Measurements from ENCODE around the gene PLA2G6.
"Not testable (repeated sequence)": the region's sequence is repeated elsewhere in the genome, so short reads cannot be mapped to it uniquely, and the experiment has no call there.

PLA2G6 gene

DNA sequence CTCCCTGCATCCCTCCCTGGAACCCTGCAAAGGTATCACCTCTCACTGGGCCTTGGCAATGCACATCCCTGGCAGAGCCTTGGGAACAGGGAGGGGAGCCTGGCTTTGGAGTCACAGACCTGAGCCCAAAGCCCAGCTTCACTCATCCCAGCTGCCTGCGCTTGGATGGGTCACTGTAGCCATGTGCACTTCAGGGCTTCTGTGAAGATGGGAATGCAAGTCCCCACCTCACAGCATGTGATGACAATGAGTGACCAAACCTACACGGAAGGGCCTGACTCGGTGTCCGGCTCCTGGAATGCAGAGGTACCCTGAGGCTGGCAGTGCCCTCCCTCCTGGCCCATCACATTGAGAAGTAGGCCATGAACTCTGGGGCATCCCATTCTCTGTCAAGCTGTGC lies 48.3 kb downstream of the PLA2G6 start:
- DNase-seq (ENCODE audit: low read depth in 2 of 2) = no peak

DNA sequence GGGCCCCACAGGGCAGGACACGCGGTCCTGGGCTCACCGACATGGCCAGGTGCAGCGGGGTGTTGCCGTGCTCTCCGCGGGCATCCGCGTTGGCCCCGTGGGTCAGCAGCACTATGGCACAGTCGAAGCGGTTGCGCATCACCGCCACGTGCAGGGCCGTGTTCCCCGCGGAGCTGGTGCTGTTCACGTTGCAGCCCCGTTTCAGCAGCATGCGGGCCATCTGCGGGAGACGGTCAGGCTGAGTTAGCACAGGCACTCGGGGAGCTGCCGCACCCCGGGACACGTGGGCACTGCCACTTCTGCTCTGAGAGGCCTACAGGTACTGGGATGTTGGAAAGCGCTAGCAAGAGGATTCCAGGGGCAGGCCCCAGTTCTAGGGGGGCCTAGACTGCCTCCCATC lies 48.8 kb downstream of the PLA2G6 start:
- no peak for DNase-seq (ENCODE audit: low read depth in 2 of 2)

DNA sequence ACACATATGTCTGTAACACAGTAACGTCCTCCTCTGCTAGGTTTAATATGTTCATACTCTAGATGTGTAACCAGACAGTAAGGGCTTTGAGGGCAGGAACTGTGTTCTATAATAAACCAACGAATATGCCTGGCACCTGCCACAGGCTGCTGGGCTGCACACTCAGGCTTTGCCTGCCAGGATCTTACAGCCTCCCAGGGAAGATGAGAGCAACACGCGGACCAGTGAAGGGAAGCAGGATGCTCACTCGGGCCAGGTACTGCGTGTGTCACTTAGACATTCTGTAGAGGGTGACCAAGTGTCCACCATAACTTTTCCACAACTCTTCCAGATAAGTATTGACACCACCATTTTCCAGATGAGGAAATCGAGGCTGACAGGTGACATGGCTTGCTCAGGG lies 49.5 kb downstream of the PLA2G6 start:
- DNase-seq (ENCODE audit: low read depth in 2 of 2) = no peak

DNA sequence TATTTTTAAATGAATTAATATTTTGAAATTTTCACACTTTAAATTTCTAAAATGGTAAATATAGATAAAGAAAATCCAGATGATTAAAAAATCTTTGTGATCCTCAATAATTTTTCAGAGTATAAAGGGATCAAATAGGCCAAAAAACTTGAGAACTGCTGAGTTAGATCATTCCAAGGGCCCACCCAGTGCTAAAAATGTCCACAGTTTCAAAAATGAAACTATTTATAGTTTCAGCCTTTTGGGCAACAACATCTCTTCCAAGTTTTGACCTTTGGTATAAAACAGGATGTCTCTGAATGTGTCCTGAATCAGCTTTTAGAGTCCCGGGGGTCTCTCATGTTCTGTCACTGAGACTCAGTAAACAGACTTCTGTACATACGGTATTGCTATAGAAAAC lies 50.2 kb downstream of the PLA2G6 start:
- no peak for DNase-seq (ENCODE audit: low read depth in 2 of 2)

DNA sequence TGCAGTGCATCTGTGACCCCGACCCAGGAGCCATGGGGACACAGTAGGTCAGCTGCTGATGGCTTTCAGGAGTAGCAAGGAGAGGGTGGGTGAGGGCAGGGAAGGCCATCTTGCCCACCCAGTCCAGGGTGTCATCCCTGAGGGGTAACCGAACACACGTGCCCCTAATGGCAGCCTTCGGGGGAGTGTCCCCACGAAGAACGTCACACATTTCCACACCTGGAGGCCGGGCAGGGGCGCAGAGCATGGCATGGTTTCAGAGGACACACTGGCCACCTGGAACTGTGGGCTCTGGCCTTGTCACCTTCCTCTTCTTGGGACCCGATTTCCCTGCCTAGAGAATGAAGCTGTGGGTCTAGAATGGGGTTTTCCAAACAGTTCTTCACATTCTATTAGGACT lies 51.8 kb downstream of the PLA2G6 start:
- no peak for DNase-seq (ENCODE audit: low read depth in 2 of 2)

DNA sequence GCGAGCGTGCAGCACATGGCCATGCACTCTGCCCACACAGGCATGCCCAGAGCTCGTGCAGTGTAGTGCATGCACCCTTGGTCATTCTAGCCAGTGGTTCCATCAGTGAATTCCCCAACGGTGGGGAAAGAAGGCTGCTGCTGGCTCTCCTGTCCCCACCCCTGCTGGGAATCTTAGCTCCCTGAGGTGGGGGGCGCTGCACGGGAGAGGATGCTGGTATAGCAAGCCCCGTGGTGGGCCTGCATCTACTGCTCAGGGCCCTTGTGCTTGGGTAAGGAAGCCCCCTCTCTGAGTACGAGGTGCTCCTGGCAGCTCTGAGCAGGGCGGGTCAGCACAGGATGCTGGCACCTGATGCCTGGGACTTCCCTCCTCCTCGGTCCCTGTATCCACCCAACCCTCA lies 52.6 kb downstream of the PLA2G6 start:
- DNase-seq (ENCODE audit: low read depth in 2 of 2) = no peak

DNA sequence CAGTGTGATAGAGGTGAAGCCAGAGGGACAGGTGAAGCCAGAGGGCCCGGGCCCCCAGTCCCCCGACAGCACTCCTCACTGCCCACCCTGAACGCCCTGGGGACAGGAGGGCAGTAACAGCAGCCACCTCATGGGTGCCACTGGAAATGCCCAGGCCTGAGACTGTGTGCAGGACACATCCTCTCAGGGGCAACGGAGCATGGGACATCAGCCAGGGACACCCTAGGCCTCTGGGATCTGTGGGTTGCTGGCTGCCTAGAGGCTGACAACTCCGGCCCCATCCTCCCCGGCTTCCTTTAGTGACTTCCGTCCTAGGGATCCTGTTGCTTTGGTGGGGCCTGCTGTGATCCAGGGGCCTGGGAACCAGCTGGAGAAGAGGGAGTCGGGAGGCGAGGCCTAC lies 53.8 kb downstream of the PLA2G6 start:
- DNase-seq (ENCODE audit: low read depth in 2 of 2) = no peak

DNA sequence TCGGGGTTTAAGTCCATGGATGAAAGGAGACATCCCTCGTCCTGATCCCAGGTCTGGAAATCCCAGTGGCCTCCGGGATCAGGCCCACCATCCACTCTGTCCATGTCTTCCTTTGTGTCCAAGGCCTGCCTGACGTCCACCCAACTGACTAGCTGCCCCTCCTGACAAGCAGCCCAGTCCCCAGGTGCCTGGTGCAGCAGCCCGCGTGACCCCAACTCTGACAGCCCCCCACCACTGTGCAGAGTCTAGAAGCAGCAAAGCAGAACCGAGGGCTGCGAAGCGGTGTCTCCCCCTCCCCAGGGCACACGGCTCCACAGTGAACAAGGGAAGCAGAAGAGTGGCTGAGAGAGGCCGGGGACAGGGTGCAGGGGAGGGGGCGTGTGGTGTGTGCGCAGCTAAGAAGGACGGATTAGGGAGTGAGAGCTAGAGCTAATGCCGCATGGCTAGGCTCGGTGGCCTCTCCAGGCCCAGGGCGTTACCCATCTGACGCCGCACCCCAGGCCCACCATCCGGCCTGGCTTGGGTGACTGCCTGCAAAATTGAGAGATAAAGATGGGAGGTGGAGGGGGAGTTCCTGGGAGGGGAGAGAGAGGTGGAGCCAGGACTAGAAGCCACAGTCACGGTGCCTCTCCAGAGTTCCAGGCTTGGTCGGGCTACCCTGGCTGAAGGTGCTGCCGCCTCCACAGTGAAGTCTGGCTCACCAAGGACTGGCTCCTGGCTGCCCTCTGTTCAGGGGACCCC lies 54.5 kb downstream of the PLA2G6 start:
- no peak for DNase-seq (ENCODE audit: low read depth in 2 of 2)

DNA sequence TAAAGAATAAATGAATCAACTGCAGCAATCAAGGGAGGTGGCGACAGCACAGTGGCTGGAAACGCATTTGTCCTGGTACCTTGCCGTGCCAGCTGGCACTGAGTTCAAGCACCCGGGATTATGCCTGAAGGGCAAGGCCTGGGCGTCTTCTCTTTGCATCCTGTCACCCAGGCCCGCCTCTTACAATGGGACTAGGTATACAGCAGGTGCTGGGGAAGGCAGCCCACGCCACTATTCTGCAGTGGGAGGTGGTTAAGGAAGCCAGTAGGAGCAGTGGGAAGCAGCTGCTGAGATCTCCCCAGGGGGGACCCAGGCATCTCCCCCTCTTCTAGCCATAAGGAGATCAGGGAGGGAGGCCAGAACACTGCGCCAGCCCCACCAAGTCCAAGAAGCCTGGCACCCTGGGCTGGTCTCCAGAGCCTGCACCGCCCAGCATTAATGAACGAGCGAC lies 55.9 kb downstream of the PLA2G6 start:
- no peak for DNase-seq (ENCODE audit: low read depth in 2 of 2)

DNA sequence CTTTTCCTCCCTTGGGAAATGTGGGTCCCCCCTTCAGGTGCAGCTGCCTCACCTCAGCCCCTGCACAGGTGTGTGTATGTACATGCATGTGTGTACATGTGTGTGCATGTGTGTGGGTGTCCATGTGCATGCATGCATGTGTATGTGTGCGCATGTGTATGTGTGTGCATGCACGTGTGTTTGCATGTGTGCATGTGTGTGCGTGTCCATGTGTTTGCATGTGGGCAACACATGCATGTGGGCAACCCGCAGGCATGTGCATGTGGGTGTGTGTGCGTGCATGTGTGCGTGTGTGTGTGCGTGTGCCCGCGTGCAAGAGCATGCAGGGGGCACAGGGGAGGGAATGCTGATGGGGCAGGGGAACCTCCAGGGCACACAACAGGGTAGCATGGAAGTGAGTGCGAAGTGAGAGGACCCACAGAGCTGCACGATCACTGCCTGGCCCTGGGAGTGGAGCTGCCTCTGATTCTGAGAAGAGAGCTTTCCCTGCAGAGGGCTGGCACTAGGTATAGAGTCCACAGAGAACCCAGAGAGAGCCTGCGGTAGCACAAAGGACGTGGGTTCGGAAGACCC lies 56.5 kb downstream of the PLA2G6 start:
- DNase-seq (ENCODE audit: low read depth in 2 of 2) = no peak

DNA sequence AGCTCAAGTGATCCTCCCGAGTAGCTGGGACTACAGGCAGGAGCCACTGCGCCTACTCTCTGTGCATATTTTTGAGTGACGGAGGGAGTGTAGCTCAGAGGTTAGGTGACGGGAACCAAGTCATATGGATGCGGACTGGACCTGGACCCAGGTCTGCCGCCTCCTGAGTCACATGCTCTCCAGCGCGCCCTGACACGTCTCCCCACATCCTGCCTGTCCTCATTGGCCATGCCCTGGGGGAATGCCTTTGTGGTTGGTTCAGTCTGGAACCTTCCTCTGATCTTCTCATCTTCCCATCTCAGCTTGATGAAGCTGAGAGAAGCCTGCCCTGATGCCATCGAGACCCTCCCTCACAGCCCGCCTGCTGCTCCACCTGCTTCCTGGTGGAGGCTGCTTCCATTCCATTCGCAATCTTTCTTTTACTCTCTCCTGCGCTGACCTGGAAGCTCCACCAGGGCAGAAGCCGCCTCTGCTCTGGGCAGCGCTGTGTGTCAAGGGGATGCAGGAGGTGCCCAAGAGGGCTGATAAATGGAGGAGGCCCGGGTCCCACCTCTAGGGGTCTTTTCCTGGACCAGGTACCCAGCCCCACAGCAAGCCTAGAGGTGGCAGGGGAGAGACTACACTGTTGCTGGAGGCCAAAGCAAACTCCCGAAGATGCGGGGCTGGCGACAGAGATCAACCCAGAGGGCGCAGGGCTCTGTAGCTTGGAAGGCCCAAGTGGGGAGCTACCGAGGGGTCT lies 57.2 kb downstream of the PLA2G6 start:
- DNase-seq (ENCODE audit: low read depth in 2 of 2) = no peak

DNA sequence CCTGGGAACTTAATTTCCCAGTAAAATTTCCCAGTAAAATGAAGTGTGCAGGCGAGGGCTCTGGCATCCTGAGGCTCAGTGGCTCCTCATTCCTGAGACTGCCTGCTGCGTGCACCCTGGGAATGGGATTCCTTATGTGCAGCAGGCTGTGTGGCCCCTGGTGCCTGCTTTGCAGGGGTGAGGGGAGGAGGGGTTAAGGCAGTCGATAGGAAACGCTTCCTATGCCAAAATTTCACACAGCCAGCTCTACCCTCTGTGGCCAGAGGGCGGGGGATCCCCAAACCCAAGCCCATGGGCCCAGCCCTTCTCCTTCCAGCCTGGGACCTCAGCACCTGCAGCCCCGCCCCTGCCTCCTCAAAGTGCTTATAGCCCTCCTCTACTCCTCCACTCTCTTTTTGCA lies 59.0 kb downstream of the PLA2G6 start:
- DNase-seq (ENCODE audit: low read depth in 2 of 2) = no peak

DNA sequence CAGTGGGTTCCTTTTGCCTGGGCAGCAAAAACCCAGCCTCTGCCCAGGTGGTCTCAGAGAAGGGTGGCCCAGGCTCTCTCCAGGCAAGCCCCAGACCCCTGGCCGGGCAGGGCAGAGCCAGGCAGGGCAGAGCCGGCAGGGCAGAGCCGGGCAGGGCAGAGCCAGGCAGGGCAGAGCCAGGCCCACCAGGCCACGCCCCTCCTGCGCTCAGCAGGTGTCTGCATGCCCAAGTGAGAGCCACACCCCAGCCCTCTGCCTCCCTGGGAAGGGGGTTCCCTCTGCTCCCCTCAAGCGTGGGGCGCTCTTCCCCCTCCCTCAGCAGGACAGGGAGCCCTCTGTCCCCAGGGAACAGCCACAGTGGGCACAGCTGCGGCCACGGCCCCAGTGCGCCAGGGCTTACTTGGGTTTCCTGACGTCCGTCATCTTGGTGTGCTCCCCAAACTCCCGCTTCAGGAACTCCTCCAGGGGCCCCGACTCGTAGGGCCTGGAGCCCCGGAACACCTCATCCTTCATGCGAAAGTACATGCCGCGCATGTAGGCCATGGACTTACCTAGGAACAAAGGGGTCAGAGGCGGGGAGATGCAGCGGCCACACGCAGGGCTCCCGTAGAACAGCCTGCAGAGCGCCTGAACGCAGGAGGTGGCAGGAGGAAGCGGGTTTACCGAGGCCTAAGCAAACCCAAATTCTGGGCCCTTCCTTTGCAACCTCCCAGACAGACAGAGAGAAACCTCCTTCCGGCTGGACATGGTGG lies 61.1 kb downstream of the PLA2G6 start:
- DNase-seq (ENCODE audit: low read depth in 2 of 2) = no peak

DNA sequence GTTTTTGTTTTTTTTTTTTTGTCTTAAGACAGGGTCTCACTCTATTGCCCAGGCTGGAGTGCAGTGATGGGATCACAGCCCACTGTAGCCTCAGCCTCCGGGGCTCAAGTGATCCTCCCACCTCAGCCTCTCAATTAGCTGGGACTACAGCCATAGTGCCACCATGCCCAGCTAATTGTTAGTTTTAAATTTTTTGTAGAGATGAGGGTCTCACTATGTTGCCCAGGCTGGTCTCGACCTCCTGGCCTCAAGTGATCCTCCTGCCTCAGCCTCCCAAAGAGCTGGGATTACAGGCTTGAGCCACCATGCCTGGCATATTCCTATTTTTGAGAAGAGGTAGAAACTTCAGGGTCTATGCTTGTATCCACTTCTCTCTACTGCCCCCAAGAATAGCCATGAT lies 62.9 kb downstream of the PLA2G6 start:
- not testable (repeated sequence) for DNase-seq (ENCODE audit: low read depth in 2 of 2)

DNA sequence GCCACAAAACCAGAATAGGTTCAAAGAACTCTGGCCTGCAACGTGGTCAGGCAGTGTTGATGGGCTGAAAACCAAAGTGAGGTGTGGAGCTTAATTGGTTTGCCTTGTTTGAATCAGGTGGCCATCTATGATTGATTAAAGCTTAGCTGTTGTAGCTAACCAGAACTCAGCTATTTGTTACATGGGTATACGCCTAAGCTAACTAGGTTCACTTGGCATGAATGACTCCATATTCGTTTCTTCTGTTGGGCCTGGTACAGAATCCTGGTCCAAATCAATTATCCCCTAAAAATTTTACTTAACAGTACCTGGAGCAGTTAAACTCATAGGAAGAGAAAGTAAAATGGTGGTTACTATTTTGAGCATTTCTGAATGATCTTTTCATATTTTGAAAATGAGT lies 63.4 kb downstream of the PLA2G6 start:
- DNase-seq (ENCODE audit: low read depth in 2 of 2) = no peak

DNA sequence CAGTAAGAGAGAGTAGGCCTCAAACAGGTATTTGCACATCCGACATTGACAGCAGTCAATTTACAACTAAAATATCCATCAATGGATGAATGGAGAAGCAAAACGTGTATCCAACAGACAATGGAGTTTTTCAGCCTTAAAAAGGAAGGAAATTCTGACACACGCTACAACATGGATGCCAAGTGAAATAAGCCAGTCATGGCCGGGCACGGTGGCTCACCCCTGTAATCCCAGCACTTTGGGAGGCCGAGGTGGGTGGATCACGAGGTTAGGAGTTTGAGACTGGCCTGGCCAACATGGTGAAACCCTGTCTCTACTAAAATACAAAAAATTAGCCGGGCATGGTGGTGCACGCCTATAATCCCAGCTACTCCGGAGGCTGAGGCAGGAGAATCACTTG lies 64.1 kb downstream of the PLA2G6 start:
- DNase-seq (ENCODE audit: low read depth in 2 of 2) = not testable (repeated sequence)

DNA sequence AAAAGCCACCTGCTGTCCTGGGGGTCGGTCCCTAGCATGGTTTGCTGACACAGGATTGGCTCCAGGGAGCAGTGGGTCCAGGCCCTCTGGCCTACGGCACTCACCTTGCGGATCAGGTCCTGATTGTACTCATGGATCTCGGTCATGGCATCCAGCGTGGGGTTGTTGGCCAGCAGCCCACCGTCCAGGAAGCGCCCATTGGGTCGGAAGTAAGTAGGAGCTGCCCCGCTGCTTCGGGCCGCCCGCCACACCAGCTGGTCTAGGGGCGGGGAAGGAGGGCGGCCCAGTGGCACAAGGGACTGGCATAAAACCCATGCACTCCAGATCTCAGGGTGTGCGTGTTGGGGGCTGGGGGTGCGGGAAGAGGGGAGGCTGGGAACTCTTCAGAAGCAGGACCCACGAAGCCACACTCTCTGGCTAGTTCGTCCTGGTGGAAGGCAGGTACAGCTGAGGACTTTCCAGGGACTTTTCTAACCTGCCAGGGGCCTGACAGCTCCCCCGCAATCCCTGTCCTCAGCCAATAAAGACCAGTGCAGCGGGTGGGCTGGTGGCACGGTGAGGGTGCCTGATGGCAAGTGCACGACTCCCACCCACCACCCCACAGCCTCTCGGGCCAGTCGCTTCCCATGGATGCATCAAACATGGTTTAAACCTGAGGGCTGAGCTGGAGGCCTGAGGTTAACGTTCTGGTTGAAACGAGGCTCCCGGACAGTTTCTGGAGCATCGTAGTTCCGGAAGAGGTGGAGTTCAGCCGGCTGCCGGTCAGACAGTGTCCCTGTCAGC lies 66.0 kb downstream of the PLA2G6 start:
- no peak for DNase-seq (ENCODE audit: low read depth in 2 of 2)

DNA sequence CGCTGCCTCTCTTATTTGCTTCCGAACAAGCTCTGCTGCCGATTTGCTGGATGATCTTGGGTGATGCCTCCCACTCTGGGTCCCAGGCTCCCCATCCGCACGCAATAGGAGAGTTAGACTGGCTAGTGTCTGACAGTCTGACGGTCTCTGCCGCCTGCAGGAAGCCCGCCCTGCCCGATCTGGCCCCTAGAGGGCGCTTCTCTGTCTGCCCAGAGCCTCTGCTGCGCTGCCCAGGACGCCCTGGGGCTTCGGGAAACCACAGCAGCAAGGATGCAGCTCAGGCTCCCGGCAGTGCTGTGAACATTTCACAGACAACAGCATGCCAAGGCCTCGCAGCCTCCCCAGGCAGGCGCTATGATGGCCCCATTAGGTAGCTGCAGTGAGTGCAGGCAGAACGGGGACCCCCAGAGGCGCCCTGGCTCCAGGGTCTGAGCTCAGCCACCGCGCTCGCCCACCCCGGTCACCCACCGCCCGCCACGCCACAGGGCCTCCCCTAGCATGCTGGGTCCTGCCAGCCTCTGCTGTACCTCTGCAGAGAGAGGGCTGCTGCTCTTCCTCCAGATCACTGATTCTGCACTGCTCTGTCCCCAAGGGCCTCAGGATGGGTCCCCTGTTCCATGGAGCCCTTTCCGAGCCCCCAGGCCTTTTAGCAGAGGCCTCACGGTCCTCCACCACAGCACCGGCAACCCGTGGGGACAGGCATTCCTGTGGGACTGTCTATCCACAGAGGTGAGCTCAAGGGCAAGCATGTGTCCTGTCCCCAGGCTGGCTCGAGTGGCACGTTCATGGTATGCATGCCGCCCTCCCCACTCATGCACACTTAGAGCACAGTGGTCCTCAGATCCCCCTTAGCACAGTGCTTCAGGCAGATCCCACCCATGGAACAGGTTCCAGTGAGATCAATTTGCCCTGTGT lies 66.9 kb downstream of the PLA2G6 start:
- peak; percentile 74 to 81 for DNase-seq (ENCODE audit: low read depth in 2 of 2)

DNA sequence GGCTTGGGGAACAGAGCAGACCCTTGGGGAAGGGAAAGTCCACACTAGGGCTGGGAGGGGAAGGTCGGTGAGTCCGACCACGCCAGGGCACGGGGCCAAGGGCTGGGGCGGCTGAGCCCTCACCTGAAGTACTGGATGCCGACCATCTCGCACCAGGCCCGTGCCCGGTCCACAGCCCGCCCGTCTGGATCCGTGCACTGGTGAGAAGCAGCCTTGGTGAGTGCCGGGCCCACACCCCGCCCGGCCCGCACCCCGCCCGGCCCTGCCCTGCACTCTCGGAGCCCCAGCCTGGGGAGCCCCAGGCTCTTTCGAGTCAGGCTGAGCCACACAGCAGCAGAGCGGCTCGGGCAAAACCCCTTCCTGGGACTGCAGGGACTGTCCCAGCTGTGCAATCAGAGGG lies 69.2 kb downstream of the PLA2G6 start:
- no peak for DNase-seq (ENCODE audit: low read depth in 2 of 2)

DNA sequence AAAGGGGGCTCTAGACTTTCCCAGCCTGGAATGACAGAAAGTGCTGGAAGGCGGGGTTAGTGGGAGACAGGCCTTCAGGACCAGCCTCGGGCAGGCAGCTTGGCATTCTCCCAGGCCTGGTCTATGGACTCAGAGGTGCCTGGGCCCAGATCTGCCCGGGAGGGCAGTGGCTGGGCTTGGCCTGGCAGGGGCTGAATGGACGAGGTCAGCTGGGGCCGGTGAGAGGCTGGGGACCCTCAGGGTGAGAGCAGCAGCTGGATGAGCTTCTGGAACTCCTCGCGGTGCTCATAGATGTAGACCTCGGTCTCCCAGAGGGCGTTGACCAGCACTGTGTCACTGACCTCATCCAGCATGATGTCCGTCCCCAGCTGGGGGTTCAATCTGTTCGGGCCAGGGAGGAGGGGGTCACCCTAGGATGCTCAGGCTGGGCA lies 69.7 kb downstream of the PLA2G6 start:
- no peak for DNase-seq (ENCODE audit: low read depth in 2 of 2)

Data from stimulated activated CD4-positive, alpha-beta T cell treated with anti-CD3 and anti-CD28 coated beads, Interleukin-4, amount 100 ng/mL, for 48 hours (primary cell).